ENCODE data around the gene ZNF567. TPM values are rescaled to one million over a fixed set of nuclear protein-coding genes. Genes with fewer than 3 reads are reported as not detected.

The ZNF567 gene
- total and polyA plus RNA-seq, 2 donors (not counting 1 experiment from before 2014, with no cell fraction given), result 5.6 to 6.9 TPM

DNA sequence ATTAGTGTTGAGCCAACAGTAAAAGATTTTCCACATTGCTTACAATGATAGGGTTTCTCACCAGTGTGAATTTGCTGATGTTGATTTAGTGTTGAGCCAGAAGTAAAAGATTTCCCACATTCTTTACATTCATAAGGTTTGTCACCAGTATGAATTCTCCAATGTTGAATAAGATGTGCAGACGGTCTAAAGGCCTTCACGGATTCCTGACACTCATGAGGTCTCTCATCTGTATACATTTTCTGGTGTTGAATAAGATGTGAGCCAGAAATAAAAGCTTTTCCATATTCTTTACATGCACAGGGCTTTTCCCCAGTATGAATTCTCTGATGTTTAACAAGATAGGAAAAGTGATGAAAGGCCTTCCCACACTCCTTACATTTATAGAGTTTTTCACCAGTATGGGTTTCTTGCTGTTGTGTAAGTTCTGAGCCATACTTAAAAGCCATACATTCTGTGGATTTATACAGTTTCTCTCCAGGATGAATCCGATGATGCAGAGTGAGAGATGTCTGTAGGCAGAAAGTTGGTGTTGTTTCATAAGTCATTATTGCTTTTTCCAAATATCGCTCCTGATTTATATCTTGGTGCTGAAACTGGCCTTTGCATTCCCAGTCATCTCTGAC, 62.8 kb downstream of the ZNF567 start:
- H3K27ac ChIP-seq (ENCODE audit: insufficient read depth, low read length), result no peak overlapping the region
- H3K9ac ChIP-seq (ENCODE audit: insufficient read depth, low read length), result no peak overlapping the region
- TF ChIP-seq EZH2 (IDR thresholded peaks at IDR 0.05; ENCODE audit: low read length, missing control alignments) (no peak), CTCF (conservative IDR thresholded peaks at IDR 0.05 in 1 of 2, IDR thresholded peaks at IDR 0.05 in 1 of 2; ENCODE audit: low read depth in 1 of 2, low read length in 2 of 2) (no peak)
- no peak overlapping the region for H2AFZ ChIP-seq (ENCODE audit: low read length)
- peaks cover 3% of the 10 kb centered on the region for H3K9me3 ChIP-seq (ENCODE audit: control insufficient read depth, insufficient read depth, low read depth, low read length)
- no peak for DNase-seq (ENCODE audit: low read depth in 2 of 2)
- H4K20me1 ChIP-seq (ENCODE audit: control insufficient read depth, extremely low read depth, insufficient read depth, low read length), result no peaks in the 10 kb centered on the region
- H3K4me1 ChIP-seq (ENCODE audit: control insufficient read depth, extremely low read depth, insufficient read depth, low read length), result no peaks in the 10 kb centered on the region
- no peak overlapping the region for H3K4me2 ChIP-seq (ENCODE audit: extremely low read depth, insufficient read depth, low read length)
- no peaks in the 10 kb centered on the region for H3K27me3 ChIP-seq (ENCODE audit: control insufficient read depth, insufficient read depth, low read length)
- H3K4me3 ChIP-seq (replicated peaks in 1 of 4; ENCODE audit: control extremely low read depth in 1 of 4, insufficient read depth in 1 of 4, low read depth in 3 of 4, low read length in 4 of 4), result no peak overlapping the region
- H3K79me2 ChIP-seq (ENCODE audit: control insufficient read depth, insufficient read depth, low read length), result no peaks in the 10 kb centered on the region
- H3K36me3 ChIP-seq (ENCODE audit: control insufficient read depth, insufficient read depth, low read length), result peaks cover 3% of the 10 kb centered on the region

Other genes starting within 250 kb of the ZNF567 start
- 14.4 and 15.4 TPM in 2 replicates for gene ZNF566, start 198.1 kb upstream of the ZNF567 start, total RNA-seq
- 4.3 and 6.0 TPM in 2 replicates for gene ZNF566, start 198.1 kb upstream of the ZNF567 start, polyA plus RNA-seq
- 17.5 and 21.3 TPM in 2 replicates for gene ZNF260, start 159.3 kb upstream of the ZNF567 start, total RNA-seq
- gene ZNF260, start 159.3 kb upstream of the ZNF567 start, polyA plus RNA-seq, result 8.2 and 9.4 TPM in 2 replicates
- gene ZNF529, start 114.3 kb upstream of the ZNF567 start, total RNA-seq, result 10.2 and 10.8 TPM in 2 replicates
- 5.5 and 7.7 TPM in 2 replicates for gene ZNF529, start 114.3 kb upstream of the ZNF567 start, polyA plus RNA-seq
- 13.4 and 16.0 TPM in 2 replicates for gene ZNF382, start 82.3 kb upstream of the ZNF567 start, total RNA-seq
- 0.77 and 1.0 TPM in 2 replicates for gene ZNF382, start 82.3 kb upstream of the ZNF567 start, polyA plus RNA-seq
- 14.9 and 15.7 TPM in 2 replicates for gene ZNF461, start 20.8 kb upstream of the ZNF567 start, total RNA-seq
- gene ZNF461, start 20.8 kb upstream of the ZNF567 start, polyA plus RNA-seq, result 3.0 and 3.5 TPM in 2 replicates
- gene ZNF850, start 85.2 kb downstream of the ZNF567 start, total RNA-seq, result 1.2 and 1.8 TPM in 2 replicates
- 1.4 and 1.6 TPM in 2 replicates for gene ZNF850, start 85.2 kb downstream of the ZNF567 start, polyA plus RNA-seq
- 9.1 and 9.2 TPM in 2 replicates for gene ZNF790, start 150.8 kb downstream of the ZNF567 start, total RNA-seq
- gene ZNF790, start 150.8 kb downstream of the ZNF567 start, polyA plus RNA-seq, result 3.0 and 4.4 TPM in 2 replicates
- gene ZNF345, start 163.3 kb downstream of the ZNF567 start, total RNA-seq, result 2.8 and 3.9 TPM in 2 replicates
- 1.4 and 2.3 TPM in 2 replicates for gene ZNF345, start 163.3 kb downstream of the ZNF567 start, polyA plus RNA-seq
- 2.5 and 2.8 TPM in 2 replicates for gene ZNF829, start 228.7 kb downstream of the ZNF567 start, total RNA-seq
- gene ZNF829, start 228.7 kb downstream of the ZNF567 start, polyA plus RNA-seq, result 2.2 and 2.3 TPM in 2 replicates
- 20.8 and 33.2 TPM in 2 replicates for gene ZNF568, start 228.7 kb downstream of the ZNF567 start, total RNA-seq
- gene ZNF568, start 228.7 kb downstream of the ZNF567 start, polyA plus RNA-seq, result 6.0 and 9.0 TPM in 2 replicates